ENCODE measurements around the gene LBHD2. TPM values are rescaled to one million over a fixed set of nuclear protein-coding genes. Genes with fewer than 3 reads are reported as not detected.

Gene LBHD2
- total RNA-seq, 3 donors from 2014 or later: not detected

DNA sequence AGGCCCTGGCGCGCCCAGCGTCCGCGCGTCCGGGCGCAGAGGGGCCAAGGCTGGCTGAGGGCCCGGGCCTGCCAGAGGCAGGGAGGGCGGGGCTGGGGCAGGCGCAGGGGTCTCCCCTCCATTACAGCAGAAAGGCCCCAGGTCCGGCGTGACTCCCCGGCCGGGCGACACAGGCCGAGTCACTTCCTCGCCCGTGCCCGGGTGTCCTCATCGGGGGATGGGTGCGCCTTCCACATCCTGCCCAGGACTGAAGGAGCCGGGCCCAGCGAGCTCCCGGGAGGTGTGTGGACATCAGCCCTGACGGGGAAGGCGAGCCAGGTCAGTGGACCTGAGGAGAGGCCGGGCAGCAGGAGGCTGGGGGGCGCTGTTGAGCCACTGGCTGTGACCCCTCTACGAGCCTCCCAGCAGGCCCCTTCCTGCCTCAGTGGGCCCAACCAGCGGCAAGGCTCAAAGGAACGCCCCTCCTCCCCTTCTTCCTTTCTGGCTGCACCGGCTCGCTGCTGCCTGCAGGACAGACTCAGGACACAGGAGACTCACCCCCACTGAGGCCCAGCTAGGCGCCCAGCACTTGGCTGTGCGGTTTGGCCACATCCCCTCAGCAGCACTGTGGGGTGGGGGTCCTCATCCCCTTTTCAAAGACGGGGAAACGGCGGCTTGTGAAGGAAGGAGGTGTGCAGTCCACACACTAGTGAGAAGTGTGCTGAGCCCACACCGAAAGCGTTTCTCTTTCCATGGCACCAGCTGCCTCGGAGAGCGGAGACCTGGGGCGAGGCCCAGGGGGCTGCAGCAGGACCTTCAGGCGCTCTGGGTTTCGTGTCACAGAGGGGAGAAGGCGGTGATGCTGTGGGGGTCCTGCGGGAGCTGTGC lies 39.9 kb downstream of the LBHD2 start:
- H3K36me3 Mint-ChIP-seq (ENCODE audit: insufficient read depth): no peaks in the 10 kb centered on the region
- H3K27me3 Mint-ChIP-seq (ENCODE audit: low read depth): peaks cover 30% of the 10 kb centered on the region
- no peak for DNase-seq
- ATAC-seq: no peak
- H3K4me3 Mint-ChIP-seq: peak overlapping the region; percentile 29
- peaks cover 2% of the 10 kb centered on the region for H3K4me1 Mint-ChIP-seq (ENCODE audit: low read depth)
- H3K9me3 Mint-ChIP-seq: no peaks in the 10 kb centered on the region

GRCh38 chr14:103124501-103125001 lies 40.5 kb downstream of the LBHD2 start:
- ATAC-seq (no peak), DNase-seq (no peak)
- no peaks in the 10 kb centered on the region for H3K9me3 Mint-ChIP-seq
- H3K4me1 Mint-ChIP-seq (ENCODE audit: low read depth): peaks cover 2% of the 10 kb centered on the region
- H3K27me3 Mint-ChIP-seq (ENCODE audit: low read depth): peaks cover 32% of the 10 kb centered on the region
- H3K36me3 Mint-ChIP-seq (ENCODE audit: insufficient read depth): no peaks in the 10 kb centered on the region
- H3K4me3 Mint-ChIP-seq: no peak overlapping the region

DNA sequence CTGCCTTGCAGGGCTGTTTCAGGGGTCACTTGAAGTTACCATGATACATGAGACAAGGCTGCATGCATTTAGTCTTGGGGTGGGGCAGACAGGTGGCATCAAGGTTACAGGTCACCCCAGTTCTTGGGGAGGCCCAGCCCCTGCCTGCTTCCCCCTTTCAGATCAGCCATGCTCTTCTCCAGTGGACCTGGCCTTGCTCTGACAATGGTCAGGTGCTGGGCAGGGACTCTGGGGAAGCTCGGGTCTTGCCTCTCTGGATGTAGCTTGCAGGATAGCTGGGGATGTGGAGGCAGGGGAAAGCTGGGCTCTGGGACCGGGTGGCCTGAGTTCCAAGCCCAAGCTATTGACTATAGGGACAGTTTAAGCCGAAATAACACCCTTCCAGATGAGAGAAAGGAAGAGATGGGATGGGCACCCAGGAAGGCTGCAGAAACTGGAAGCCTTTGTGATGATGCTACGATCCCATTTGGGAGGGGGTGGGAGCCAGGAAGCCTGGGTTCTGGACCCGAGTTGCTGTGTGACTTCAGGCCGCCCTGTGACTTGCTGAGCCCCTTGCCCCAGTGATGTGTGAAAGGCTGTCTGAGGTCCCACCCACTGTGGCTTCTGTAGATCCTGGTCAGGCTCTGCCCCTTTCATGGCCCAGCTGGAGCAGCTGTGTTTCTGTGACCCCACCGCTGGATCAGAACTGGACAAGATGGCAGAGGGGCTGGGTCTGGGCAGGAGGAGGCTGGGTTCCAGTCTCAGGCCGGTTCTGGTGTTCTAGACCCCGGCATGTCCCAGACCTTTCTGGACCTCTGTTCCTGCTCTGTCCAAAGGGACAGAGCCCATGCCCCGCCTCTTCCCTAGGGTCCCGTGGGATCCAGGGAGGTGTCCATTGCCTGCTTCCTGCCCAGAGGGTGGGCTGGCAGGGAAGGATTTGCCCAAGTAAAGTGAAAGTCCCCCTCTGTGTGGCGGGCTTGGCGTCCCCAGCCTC lies 41.4 kb downstream of the LBHD2 start:
- no peak overlapping the region for H3K4me3 Mint-ChIP-seq
- no peak for DNase-seq
- H3K9me3 Mint-ChIP-seq: no peaks in the 10 kb centered on the region
- H3K36me3 Mint-ChIP-seq (ENCODE audit: insufficient read depth): no peaks in the 10 kb centered on the region
- H3K27me3 Mint-ChIP-seq (ENCODE audit: low read depth): peaks cover 27% of the 10 kb centered on the region
- H3K4me1 Mint-ChIP-seq (ENCODE audit: low read depth): peaks cover 2% of the 10 kb centered on the region
- no peak for ATAC-seq

DNA sequence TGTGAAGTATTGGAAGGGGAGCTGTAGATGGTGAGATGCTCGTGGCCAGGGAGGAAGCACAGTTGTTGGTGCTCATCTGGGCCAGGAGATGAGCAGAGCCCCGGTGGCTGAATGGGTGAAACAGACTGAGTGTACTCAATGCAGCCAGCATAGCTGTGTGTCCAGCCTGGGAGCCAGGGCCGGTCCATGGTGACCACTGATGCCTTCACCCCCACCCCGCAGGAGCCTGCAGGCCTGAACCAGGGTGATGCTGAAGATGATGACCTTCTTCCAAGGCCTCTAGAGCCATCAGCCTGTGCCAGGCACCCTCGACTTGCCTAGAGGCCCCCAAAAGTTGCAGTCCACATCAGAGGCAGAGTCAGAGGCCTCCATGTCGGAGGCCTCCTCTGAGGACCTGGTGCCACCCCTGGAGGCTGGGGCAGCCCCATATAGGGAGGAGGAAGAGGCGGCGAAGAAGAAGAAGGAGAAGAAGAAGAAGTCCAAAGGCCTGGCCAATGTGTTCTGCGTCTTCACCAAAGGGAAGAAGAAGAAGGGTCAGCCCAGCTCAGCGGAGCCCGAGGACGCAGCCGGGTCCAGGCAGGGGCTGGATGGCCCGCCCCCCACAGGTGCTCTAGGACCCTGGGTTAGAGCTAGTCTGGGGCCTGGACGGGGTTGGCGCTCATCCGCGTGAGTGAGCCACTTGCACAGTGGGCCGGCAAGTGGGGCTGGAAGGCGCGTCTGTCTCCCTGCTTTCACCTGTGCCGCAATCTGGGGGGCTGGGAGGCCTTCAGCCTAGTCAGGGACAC lies 42.3 kb downstream of the LBHD2 start:
- H3K9me3 Mint-ChIP-seq: no peaks in the 10 kb centered on the region
- H3K36me3 Mint-ChIP-seq (ENCODE audit: insufficient read depth): no peaks in the 10 kb centered on the region
- no peak for ATAC-seq
- H3K4me3 Mint-ChIP-seq: no peak overlapping the region
- H3K4me1 Mint-ChIP-seq (ENCODE audit: low read depth): peaks cover 2% of the 10 kb centered on the region
- DNase-seq: no peak
- H3K27me3 Mint-ChIP-seq (ENCODE audit: low read depth): peaks cover 21% of the 10 kb centered on the region

GRCh38 chr14:103126873-103127304 lies 42.9 kb downstream of the LBHD2 start:
- no peak for ATAC-seq
- H3K36me3 Mint-ChIP-seq (ENCODE audit: insufficient read depth): no peaks in the 10 kb centered on the region
- H3K27me3 Mint-ChIP-seq (ENCODE audit: low read depth): peaks cover 18% of the 10 kb centered on the region
- no peak for DNase-seq
- peaks cover 2% of the 10 kb centered on the region for H3K4me1 Mint-ChIP-seq (ENCODE audit: low read depth)
- no peaks in the 10 kb centered on the region for H3K9me3 Mint-ChIP-seq
- no peak overlapping the region for H3K4me3 Mint-ChIP-seq

DNA sequence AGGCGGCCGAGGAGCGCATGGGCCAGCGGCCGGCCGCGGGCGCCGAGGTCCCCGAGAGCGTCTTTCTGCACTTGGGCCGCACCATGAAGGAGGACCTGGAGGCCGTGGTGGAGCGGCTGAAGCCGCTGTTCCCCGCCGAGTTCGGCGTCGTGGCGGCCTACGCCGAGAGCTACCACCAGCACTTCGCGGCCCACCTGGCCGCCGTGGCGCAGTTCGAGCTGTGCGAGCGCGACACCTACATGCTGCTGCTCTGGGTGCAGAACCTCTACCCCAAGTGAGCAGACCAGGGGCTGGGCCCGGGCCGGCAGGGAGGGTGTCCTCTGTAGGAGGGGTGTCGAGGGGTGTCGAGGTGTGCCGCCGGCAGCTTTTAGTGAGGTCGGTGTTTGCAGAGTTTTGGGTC lies 43.3 kb downstream of the LBHD2 start:
- no peak for DNase-seq
- Mint-ChIP-seq H3K36me3 (ENCODE audit: insufficient read depth) (no peaks in the 10 kb centered on the region), H3K9me3 (no peaks in the 10 kb centered on the region), H3K4me3 (no peak overlapping the region), H3K27me3 (ENCODE audit: low read depth) (peaks cover 14% of the 10 kb centered on the region), H3K4me1 (ENCODE audit: low read depth) (peaks cover 2% of the 10 kb centered on the region)
- no peak for ATAC-seq

- no peak overlapping the region for H3K4me3 Mint-ChIP-seq
- no peaks in the 10 kb centered on the region for H3K9me3 Mint-ChIP-seq
- peaks cover 14% of the 10 kb centered on the region for H3K27me3 Mint-ChIP-seq (ENCODE audit: low read depth)
- H3K4me1 Mint-ChIP-seq (ENCODE audit: low read depth): peaks cover 2% of the 10 kb centered on the region
- ATAC-seq (no peak), DNase-seq (no peak)
- H3K36me3 Mint-ChIP-seq (ENCODE audit: insufficient read depth): no peaks in the 10 kb centered on the region
Measured at GRCh38 chr14:103127861-103128598, 44.0 kb downstream of the LBHD2 start.

GRCh38 chr14:103128631-103129300 lies 44.8 kb downstream of the LBHD2 start:
- Mint-ChIP-seq H3K4me1 (ENCODE audit: low read depth) (peaks cover 2% of the 10 kb centered on the region), H3K36me3 (ENCODE audit: insufficient read depth) (no peaks in the 10 kb centered on the region), H3K27me3 (ENCODE audit: low read depth) (peaks cover 12% of the 10 kb centered on the region), H3K4me3 (no peak overlapping the region), H3K9me3 (no peaks in the 10 kb centered on the region)
- DNase-seq: no peak
- no peak for ATAC-seq

DNA sequence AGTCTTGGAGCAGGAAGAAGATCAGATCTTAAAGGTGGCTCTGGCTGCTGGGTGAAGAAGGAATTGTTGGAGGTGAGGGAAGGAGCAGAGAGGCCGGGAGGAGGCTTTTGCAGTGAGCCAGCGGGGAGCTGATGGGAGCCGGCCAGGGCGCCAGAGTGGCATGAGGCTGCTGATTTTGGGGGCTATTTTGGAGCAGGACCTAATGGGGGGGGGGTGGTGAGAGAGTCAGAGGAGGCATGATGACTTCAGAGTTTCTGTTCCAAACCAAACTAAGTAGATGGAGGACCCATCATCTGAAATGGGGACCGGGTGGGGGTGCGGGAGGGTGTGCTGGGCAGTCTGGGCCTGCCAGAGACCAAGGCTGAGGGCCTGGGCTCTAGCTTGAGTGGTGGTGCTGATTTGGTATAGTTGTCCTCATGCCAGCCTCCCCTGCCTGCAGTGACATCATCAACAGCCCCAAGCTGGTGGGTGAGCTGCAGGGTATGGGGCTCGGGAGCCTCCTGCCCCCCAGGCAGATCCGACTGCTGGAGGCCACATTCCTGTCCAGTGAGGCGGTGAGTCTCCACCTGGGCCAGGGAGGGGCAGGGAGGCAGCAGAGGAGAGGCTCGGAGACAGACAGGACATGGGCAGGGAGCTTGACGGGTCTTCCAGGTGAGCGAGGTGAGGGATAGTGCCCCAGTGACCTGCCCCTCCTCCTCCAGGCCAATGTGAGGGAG lies 45.4 kb downstream of the LBHD2 start:
- DNase-seq (no peak), ATAC-seq (no peak)
- Mint-ChIP-seq H3K4me3 (no peak overlapping the region), H3K36me3 (ENCODE audit: insufficient read depth) (no peaks in the 10 kb centered on the region), H3K9me3 (no peaks in the 10 kb centered on the region), H3K4me1 (ENCODE audit: low read depth) (no peaks in the 10 kb centered on the region), H3K27me3 (ENCODE audit: low read depth) (peaks cover 5% of the 10 kb centered on the region)

DNA sequence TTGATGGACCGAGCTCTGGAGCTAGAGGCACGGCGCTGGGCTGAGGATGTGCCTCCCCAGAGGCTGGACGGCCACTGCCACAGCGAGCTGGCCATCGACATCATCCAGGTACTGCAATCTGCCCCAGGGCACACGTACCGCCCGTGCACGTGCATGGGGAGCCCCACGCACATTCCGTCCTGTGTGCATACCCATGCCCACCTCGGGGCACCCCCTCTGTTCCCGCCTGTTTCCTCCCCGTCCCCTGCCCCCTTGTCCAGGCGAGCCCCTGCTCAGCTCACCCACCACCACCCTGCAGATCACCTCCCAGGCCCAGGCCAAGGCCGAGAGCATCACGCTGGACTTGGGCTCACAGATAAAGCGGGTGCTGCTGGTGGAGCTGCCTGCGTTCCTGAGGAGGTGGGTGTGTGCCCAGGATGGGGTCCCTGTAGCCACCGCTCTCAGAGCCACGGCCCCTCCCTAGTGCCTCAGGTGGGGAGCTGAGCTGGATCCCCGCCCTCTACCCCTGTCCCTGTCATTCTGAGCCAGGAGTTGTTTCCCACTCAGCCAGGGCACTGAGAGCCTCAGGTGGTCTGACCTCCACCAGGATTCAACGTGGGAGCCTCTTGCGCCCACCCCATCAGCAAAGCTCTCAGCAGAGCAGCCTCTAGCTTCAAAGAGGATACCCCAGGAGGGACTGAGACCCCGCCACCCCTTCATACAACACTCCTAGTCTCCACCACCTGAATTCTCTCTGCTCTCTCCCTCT lies 46.2 kb downstream of the LBHD2 start:
- Mint-ChIP-seq H3K4me1 (ENCODE audit: low read depth) (no peaks in the 10 kb centered on the region), H3K27me3 (ENCODE audit: low read depth) (peaks cover 5% of the 10 kb centered on the region), H3K4me3 (no peak overlapping the region), H3K36me3 (ENCODE audit: insufficient read depth) (no peaks in the 10 kb centered on the region), H3K9me3 (no peaks in the 10 kb centered on the region)
- ATAC-seq (no peak), DNase-seq (no peak)

DNA sequence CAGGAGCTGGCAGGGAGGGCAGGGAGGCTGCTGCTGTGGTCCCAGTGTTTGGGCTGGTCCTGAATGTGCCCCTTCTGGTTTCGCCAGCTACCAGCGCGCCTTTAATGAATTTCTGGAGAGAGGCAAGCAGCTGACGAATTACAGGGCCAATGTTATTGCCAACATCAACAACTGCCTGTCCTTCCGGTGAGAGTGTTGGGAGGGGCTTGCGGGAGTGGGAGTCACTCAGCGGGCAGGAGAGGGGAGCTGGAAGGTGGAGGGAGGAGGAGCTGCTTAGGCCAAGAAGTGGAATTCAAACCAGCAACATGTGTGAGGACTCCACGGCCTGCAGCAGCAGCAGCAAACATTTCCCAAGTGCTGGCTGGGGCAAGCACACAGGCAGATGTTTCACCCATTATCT lies 47.0 kb downstream of the LBHD2 start:
- no peaks in the 10 kb centered on the region for H3K36me3 Mint-ChIP-seq (ENCODE audit: insufficient read depth)
- no peak overlapping the region for H3K4me3 Mint-ChIP-seq
- H3K27me3 Mint-ChIP-seq (ENCODE audit: low read depth): peaks cover 5% of the 10 kb centered on the region
- ATAC-seq: no peak
- no peak for DNase-seq
- H3K4me1 Mint-ChIP-seq (ENCODE audit: low read depth): no peaks in the 10 kb centered on the region
- H3K9me3 Mint-ChIP-seq: no peaks in the 10 kb centered on the region

DNA sequence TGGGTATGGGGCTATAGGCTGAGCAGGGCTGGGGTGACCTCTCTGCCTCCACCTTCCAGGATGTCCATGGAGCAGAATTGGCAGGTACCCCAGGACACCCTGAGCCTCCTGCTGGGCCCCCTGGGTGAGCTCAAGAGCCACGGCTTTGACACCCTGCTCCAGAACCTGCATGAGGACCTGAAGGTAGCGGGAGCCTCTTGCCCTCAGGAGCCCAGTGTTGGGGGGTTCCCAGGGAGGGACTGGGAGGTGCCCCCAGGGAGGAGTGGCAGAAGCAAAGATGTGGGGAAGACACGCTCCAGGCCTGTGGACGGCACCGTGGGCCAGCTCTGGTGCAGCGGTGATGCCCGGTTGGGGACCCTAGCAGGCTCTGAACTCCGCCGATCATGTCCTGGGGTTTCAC lies 47.6 kb downstream of the LBHD2 start:
- H3K27me3 Mint-ChIP-seq (ENCODE audit: low read depth): peaks cover 5% of the 10 kb centered on the region
- DNase-seq (no peak), ATAC-seq (no peak)
- no peaks in the 10 kb centered on the region for H3K9me3 Mint-ChIP-seq
- no peaks in the 10 kb centered on the region for H3K4me1 Mint-ChIP-seq (ENCODE audit: low read depth)
- no peaks in the 10 kb centered on the region for H3K36me3 Mint-ChIP-seq (ENCODE audit: insufficient read depth)
- no peak overlapping the region for H3K4me3 Mint-ChIP-seq

Data from activated T-cell treated with anti-CD3 and anti-CD28 coated beads, Interleukin-2, amount 50 U/mL, for 4 hours (primary cell).